CD4-positive, alpha-beta T cell treated with Interleukin-4 for 4 hours (primary cell): Measurements from ENCODE around the gene TMEM187.
A peak's percentile ranks its signal among the peaks of the same experiment; 100 is the strongest.

Experiments
- DNase-seq: peaks from one replicate; pipeline ENCODE4 v3.0.0-alpha.2; 2020

TMEM187 gene

GRCh38 chrX:153955228-153955732 lies 17.3 kb upstream of the TMEM187 start:
- DNase-seq, result no peak

- DNase-seq, result no peak
Measured at GRCh38 chrX:153956044-153956907, 16.3 kb upstream of the TMEM187 start.

- DNase-seq, result no peak
Measured at GRCh38 chrX:153957224-153957623, 15.3 kb upstream of the TMEM187 start.

GRCh38 chrX:153958605-153959004 lies 13.9 kb upstream of the TMEM187 start:
- no peak for DNase-seq

GRCh38 chrX:153959649-153960048 lies 12.9 kb upstream of the TMEM187 start:
- DNase-seq, result no peak

GRCh38 chrX:153960077-153960476 lies 12.5 kb upstream of the TMEM187 start:
- DNase-seq, result no peak

- no peak for DNase-seq
Measured at GRCh38 chrX:153960786-153961185, 11.8 kb upstream of the TMEM187 start.

- DNase-seq, result no peak
Measured at GRCh38 chrX:153961292-153961691, 11.3 kb upstream of the TMEM187 start.

GRCh38 chrX:153963546-153963945 lies 9.0 kb upstream of the TMEM187 start:
- DNase-seq, result no peak

- no peak for DNase-seq
Measured at GRCh38 chrX:153964105-153964504, 8.4 kb upstream of the TMEM187 start.

- DNase-seq, result no peak
Measured at GRCh38 chrX:153965406-153965805, 7.1 kb upstream of the TMEM187 start.

- DNase-seq, result no peak
Measured at GRCh38 chrX:153966283-153966688, 6.3 kb upstream of the TMEM187 start.

GRCh38 chrX:153966841-153967535 lies 5.6 kb upstream of the TMEM187 start:
- no peak for DNase-seq

GRCh38 chrX:153967536-153968224 lies 4.9 kb upstream of the TMEM187 start:
- DNase-seq, result peak; percentile 52

- no peak for DNase-seq
Measured at GRCh38 chrX:153968255-153968654, 4.3 kb upstream of the TMEM187 start.

GRCh38 chrX:153968754-153969124 lies 3.8 kb upstream of the TMEM187 start:
- peak; percentile 36 for DNase-seq

GRCh38 chrX:153969125-153969903 lies 3.2 kb upstream of the TMEM187 start:
- DNase-seq, result no peak

- no peak for DNase-seq
Measured at GRCh38 chrX:153969904-153970356, 2.6 kb upstream of the TMEM187 start.

GRCh38 chrX:153970357-153971123 lies 2.0 kb upstream of the TMEM187 start:
- DNase-seq, result peak; percentile 34

- DNase-seq, result peak; percentile 89
Measured at GRCh38 chrX:153971124-153971449, 1.5 kb upstream of the TMEM187 start.

GRCh38 chrX:153971450-153972367 lies 845 bp upstream of the TMEM187 start, which contains the start of gene HCFC1:
Gene HCFC1, minus strand, starts transcription at chrX:153971818. Its CDS starts 978 bp downstream, at chrX:153970840.
- DNase-seq, result peak; percentile 93
